OCI-M2 (cell line): ENCODE measurements around the gene PHF10.

ENCODE experiments used
- DNase-seq: peaks from one replicate; lab custom pipeline; 2025; ENCODE audit not compliant: unreplicated experiment; lab: John Stamatoyannopoulos, UW

The PHF10 gene

GRCh38 chr6:169678342-169678741 is 46.0 kb downstream of the PHF10 start:
- no peak for DNase-seq

- DNase-seq, result no peak
These were observed 47.2 kb downstream of the PHF10 start for GRCh38 chr6:169677096-169677495.

GRCh38 chr6:169675011-169675410 is 49.3 kb downstream of the PHF10 start:
- DNase-seq, result no peak

- no peak for DNase-seq
These were observed 52.7 kb downstream of the PHF10 start for GRCh38 chr6:169671563-169671962.

GRCh38 chr6:169669889-169670288 is 54.4 kb downstream of the PHF10 start:
- no peak for DNase-seq

GRCh38 chr6:169669147-169669546 is 55.2 kb downstream of the PHF10 start:
- no peak for DNase-seq

- no peak for DNase-seq
These were observed 56.0 kb downstream of the PHF10 start for GRCh38 chr6:169668203-169668847.

- no peak for DNase-seq
These were observed 56.6 kb downstream of the PHF10 start for GRCh38 chr6:169667716-169668115.

- DNase-seq, result no peak
These were observed 57.9 kb downstream of the PHF10 start for GRCh38 chr6:169666441-169666840.

GRCh38 chr6:169665289-169665688 is 59.0 kb downstream of the PHF10 start:
- no peak for DNase-seq

- no peak for DNase-seq
These were observed 60.1 kb downstream of the PHF10 start for GRCh38 chr6:169664227-169664626.

GRCh38 chr6:169663468-169663867 is 60.8 kb downstream of the PHF10 start:
- no peak for DNase-seq

GRCh38 chr6:169661391-169661756 is 62.9 kb downstream of the PHF10 start:
- DNase-seq, result no peak

- no peak for DNase-seq
These were observed 63.4 kb downstream of the PHF10 start for GRCh38 chr6:169660751-169661390.

GRCh38 chr6:169659820-169660610 is 64.3 kb downstream of the PHF10 start:
- DNase-seq, result no peak

GRCh38 chr6:169657284-169657610 is 67.1 kb downstream of the PHF10 start:
- DNase-seq, result no peak

GRCh38 chr6:169656546-169657283 is 67.6 kb downstream of the PHF10 start:
- DNase-seq, result no peak

GRCh38 chr6:169654598-169655391 is 69.5 kb downstream of the PHF10 start:
- DNase-seq, result no peak
